Heart left ventricle (tissue), 13 donors: ENCODE data around the gene AMPD2.

Experiments used
- POLR2A ChIP-seq, 2 donors: fragments of 450-650 bp; IDR thresholded peaks; one replicate each; pipeline ENCODE4 v1.6.1; 2017; ENCODE audit warnings: antibody characterized with exemption in 2 of 2, mild to moderate bottlenecking in 2 of 2, moderate library complexity in 2 of 2
- TF ChIP-seq, protein P1 (sequence below), 12 donors: fragments of 200-600 bp; sonication (generic) in 4 of 12; IDR thresholded peaks; one replicate each; pipeline versions ENCODE4 v1.5.0 to v1.8.0; 2018 to 2022; ENCODE audit warnings: antibody characterized with exemption in 12 of 12, mild to moderate bottlenecking in 5 of 12
- donor health status: ischemic (EF 13 %, LVEDD 7.1; RV severe dilation, severe dysfunction).
- donor health status: DM: no; HTN: yes; CAD: no.
- donor health status: DM: no; HTN: no; CAD: no.
- donor health status: ischemic (EF 25% LVEDD 6.9; RV normal size, moderate dysfunction).
- donor health status: ischemic (EF 25% LVEDD 5.7; RV mildly dilated, moderate dysfunction).
- donor health status: ischemic (EF 35%, LVEDD 5.7; RV mildly dilated, moderate dysfunction).
- donor health status: nonischemic (EF 11% LVEDD 7.7; RV severe dilation, severe dysfunction).
- donor health status: DM: yes; HTN: yes; CAD: no.
- donor health status: PGD.
- donor health status: ischemic (EF 29% LVEDD 5.4; RV normal size, mild dysfunction).
- donor health status: nonischemic (EF 23%, LVEDD 6.1; RV moderate dilation, normal function).

- TF ChIP-seq, protein P1, sequence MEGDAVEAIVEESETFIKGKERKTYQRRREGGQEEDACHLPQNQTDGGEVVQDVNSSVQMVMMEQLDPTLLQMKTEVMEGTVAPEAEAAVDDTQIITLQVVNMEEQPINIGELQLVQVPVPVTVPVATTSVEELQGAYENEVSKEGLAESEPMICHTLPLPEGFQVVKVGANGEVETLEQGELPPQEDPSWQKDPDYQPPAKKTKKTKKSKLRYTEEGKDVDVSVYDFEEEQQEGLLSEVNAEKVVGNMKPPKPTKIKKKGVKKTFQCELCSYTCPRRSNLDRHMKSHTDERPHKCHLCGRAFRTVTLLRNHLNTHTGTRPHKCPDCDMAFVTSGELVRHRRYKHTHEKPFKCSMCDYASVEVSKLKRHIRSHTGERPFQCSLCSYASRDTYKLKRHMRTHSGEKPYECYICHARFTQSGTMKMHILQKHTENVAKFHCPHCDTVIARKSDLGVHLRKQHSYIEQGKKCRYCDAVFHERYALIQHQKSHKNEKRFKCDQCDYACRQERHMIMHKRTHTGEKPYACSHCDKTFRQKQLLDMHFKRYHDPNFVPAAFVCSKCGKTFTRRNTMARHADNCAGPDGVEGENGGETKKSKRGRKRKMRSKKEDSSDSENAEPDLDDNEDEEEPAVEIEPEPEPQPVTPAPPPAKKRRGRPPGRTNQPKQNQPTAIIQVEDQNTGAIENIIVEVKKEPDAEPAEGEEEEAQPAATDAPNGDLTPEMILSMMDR (IDR thresholded peaks at IDR 0.05) = no peak
- TF ChIP-seq POLR2A (IDR thresholded peaks at IDR 0.05) = no peak
Measured at GRCh38 chr1:109653306-109653705, 33.7 kb downstream of the AMPD2 start.
